Measurements from ENCODE around the gene PTPRT. TPM values are rescaled to one million over a fixed set of nuclear protein-coding genes. Genes with fewer than 3 reads are reported as not detected.

Gene PTPRT
- total RNA-seq, 1 experiment from 2014 or later, result 0.20 TPM

DNA sequence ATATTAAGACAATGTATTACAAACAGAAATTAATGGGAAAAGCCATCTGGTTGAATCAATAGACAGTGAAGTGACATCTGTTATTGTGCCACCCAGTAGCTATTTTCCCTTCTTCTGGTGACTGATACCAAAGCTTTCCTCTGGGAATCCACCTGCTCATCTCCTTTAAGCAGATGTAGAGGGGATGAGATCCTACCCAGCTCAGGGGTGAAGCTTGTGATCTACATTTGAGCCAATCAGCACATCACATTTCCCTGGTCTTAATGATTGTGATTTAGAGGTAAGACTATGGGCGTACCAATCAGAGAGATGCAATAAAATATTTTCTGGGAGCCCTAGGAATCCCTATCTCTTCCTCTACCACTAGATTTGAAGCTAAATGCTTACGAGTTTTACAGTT lies 782.9 kb downstream of the PTPRT start:
- BruUV-seq (replicated peaks), result no TSS peak
- no peaks in the 10 kb centered on the region for H3K4me1 Mint-ChIP-seq (ENCODE audit: low read depth, unreplicated experiment)
- intact Hi-C loops (cut with micrococcal nuclease; ENCODE audit: unreplicated experiment), result no loop called here
- ChIA-PET POLR2A (no interaction called here), CTCF (interaction anchor here (0.6 kb wide), 1 partner anchor 900 kb away, joined by 4 read pairs; no protein-coding TSS in a partner anchor)
- no peaks in the 10 kb centered on the region for H3K4me1 ChIP-seq
- peaks cover 2% of the 10 kb centered on the region; the same call in 1 of the 2 replicates for H3K9me3 ChIP-seq
- H3K36me3 Mint-ChIP-seq (ENCODE audit: insufficient read depth, unreplicated experiment), result no peaks in the 10 kb centered on the region
- H3K4me3 Mint-ChIP-seq (ENCODE audit: unreplicated experiment), result no peak overlapping the region
- TF ChIP-seq, protein P1, sequence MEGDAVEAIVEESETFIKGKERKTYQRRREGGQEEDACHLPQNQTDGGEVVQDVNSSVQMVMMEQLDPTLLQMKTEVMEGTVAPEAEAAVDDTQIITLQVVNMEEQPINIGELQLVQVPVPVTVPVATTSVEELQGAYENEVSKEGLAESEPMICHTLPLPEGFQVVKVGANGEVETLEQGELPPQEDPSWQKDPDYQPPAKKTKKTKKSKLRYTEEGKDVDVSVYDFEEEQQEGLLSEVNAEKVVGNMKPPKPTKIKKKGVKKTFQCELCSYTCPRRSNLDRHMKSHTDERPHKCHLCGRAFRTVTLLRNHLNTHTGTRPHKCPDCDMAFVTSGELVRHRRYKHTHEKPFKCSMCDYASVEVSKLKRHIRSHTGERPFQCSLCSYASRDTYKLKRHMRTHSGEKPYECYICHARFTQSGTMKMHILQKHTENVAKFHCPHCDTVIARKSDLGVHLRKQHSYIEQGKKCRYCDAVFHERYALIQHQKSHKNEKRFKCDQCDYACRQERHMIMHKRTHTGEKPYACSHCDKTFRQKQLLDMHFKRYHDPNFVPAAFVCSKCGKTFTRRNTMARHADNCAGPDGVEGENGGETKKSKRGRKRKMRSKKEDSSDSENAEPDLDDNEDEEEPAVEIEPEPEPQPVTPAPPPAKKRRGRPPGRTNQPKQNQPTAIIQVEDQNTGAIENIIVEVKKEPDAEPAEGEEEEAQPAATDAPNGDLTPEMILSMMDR (IDR thresholded peaks at IDR 0.05; ENCODE audit: insufficient read depth in 1 of 2, low read depth in 1 of 2, low read length in 1 of 2, severe bottlenecking in 1 of 2, unreplicated experiment in 1 of 2), result no peak
- no peaks in the 10 kb centered on the region for H3K9me3 Mint-ChIP-seq (ENCODE audit: unreplicated experiment)
- H3K27me3 Mint-ChIP-seq (ENCODE audit: insufficient read depth, unreplicated experiment), result peaks cover 22% of the 10 kb centered on the region
- H3K36me3 ChIP-seq (ENCODE audit: control insufficient read depth, insufficient read depth, low read length), result no peaks in the 10 kb centered on the region
- H3K4me3 ChIP-seq (ENCODE audit: low read depth, low read length), result no peak overlapping the region
- no peak for DNase-seq
- H3K27ac Mint-ChIP-seq (ENCODE audit: unreplicated experiment), result no peak overlapping the region
- no peaks in the 10 kb centered on the region for H3K27me3 ChIP-seq (replicated peaks; ENCODE audit: control insufficient read depth, insufficient read depth, low read length)

- no TSS peak for BruUV-seq (replicated peaks)
- ChIA-PET POLR2A (no interaction called here), CTCF (no interaction called here)
- Mint-ChIP-seq H3K4me1 (ENCODE audit: low read depth, unreplicated experiment) (no peaks in the 10 kb centered on the region), H3K27ac (ENCODE audit: unreplicated experiment) (no peak overlapping the region), H3K36me3 (ENCODE audit: insufficient read depth, unreplicated experiment) (no peaks in the 10 kb centered on the region), H3K27me3 (ENCODE audit: insufficient read depth, unreplicated experiment) (peaks cover 12% of the 10 kb centered on the region), H3K4me3 (ENCODE audit: unreplicated experiment) (no peak overlapping the region), H3K9me3 (ENCODE audit: unreplicated experiment) (no peaks in the 10 kb centered on the region)
- Histone ChIP-seq H3K27me3 (replicated peaks; ENCODE audit: control insufficient read depth, insufficient read depth, low read length) (no peaks in the 10 kb centered on the region), H3K9me3 (no peaks in the 10 kb centered on the region), H3K36me3 (ENCODE audit: control insufficient read depth, insufficient read depth, low read length) (no peaks in the 10 kb centered on the region), H3K4me3 (ENCODE audit: low read depth, low read length) (no peak overlapping the region), H3K4me1 (no peaks in the 10 kb centered on the region)
- DNase-seq, result no peak
- TF ChIP-seq, protein P1 (IDR thresholded peaks at IDR 0.05; ENCODE audit: insufficient read depth in 1 of 2, low read depth in 1 of 2, low read length in 1 of 2, severe bottlenecking in 1 of 2, unreplicated experiment in 1 of 2), result no peak
- intact Hi-C loops (cut with micrococcal nuclease; ENCODE audit: unreplicated experiment), result no loop called here
Observed at GRCh38 chr20:42402455-42402854, 787.3 kb downstream of the PTPRT start.

DNA sequence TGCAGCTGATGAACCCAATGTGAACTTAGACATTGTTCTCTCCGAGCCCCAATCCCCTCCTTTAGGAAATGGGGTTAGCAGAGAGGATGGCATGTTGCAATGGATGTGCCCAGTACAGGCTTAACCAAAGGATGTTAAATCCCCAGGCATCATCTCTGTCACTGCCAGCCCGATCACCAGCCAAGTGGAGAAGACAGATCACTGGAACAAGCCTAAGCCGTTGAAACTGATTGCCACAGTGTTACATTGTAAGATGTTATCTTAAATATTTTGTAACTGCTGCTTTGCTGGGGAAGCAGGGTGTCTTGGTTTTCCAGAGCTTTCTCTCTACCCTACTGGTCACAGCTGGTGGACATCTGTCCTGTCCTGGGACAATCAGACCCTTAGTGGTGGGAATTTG lies 788.1 kb downstream of the PTPRT start:
- BruUV-seq (replicated peaks), result no TSS peak
- Mint-ChIP-seq H3K4me1 (ENCODE audit: low read depth, unreplicated experiment) (no peaks in the 10 kb centered on the region), H3K27ac (ENCODE audit: unreplicated experiment) (no peak overlapping the region), H3K4me3 (ENCODE audit: unreplicated experiment) (no peak overlapping the region), H3K27me3 (ENCODE audit: insufficient read depth, unreplicated experiment) (peaks cover 12% of the 10 kb centered on the region), H3K9me3 (ENCODE audit: unreplicated experiment) (no peaks in the 10 kb centered on the region), H3K36me3 (ENCODE audit: insufficient read depth, unreplicated experiment) (no peaks in the 10 kb centered on the region)
- POLR2A ChIA-PET, result no interaction called here
- CTCF ChIA-PET, result no interaction called here
- DNase-seq, result no peak
- H3K36me3 ChIP-seq (ENCODE audit: control insufficient read depth, insufficient read depth, low read length), result no peaks in the 10 kb centered on the region
- H3K4me1 ChIP-seq, result no peaks in the 10 kb centered on the region
- intact Hi-C loops (cut with micrococcal nuclease; ENCODE audit: unreplicated experiment), result no loop called here
- H3K9me3 ChIP-seq, result no peaks in the 10 kb centered on the region
- TF ChIP-seq, protein P1 (IDR thresholded peaks at IDR 0.05; ENCODE audit: insufficient read depth in 1 of 2, low read depth in 1 of 2, low read length in 1 of 2, severe bottlenecking in 1 of 2, unreplicated experiment in 1 of 2), result no peak
- H3K27me3 ChIP-seq (replicated peaks; ENCODE audit: control insufficient read depth, insufficient read depth, low read length), result no peaks in the 10 kb centered on the region
- H3K4me3 ChIP-seq (ENCODE audit: low read depth, low read length), result no peak overlapping the region
